PFSK-1 (cell line): ENCODE results near the gene SPEM1.

ENCODE experiments used
- POLR2AphosphoS5 ChIP-seq: IDR thresholded peaks from 2 replicates; pipeline ENCODE4 v1.6.1; 2012; ENCODE audit warnings: low read depth, mild to moderate bottlenecking, control low read depth, low read length, moderate library complexity
- SIN3A ChIP-seq: IDR thresholded peaks from 2 replicates; pipeline ENCODE4 v1.6.1; 2012; ENCODE audit warnings: mild to moderate bottlenecking, low read length, moderate library complexity, borderline replicate concordance; ENCODE audit not compliant: insufficient read depth
- TAF1 ChIP-seq: IDR thresholded peaks from 2 replicates; pipeline ENCODE4 v1.6.1; 2012; ENCODE audit warnings: low read length, control low read depth, borderline replicate concordance; ENCODE audit not compliant: insufficient read depth
- TF ChIP-seq, protein P1 (sequence below), 2 experiments: IDR thresholded peaks; 2 replicates each; pipeline versions ENCODE4 v1.6.1 to v1.8.0; 2011 to 2012; ENCODE audit warnings: low read depth in 2 of 2, low read length in 2 of 2, control low read depth in 1 of 2, inconsistent platforms in 1 of 2, mild to moderate bottlenecking in 1 of 2, moderate library complexity in 1 of 2; ENCODE audit not compliant: insufficient read depth in 1 of 2

DNA sequence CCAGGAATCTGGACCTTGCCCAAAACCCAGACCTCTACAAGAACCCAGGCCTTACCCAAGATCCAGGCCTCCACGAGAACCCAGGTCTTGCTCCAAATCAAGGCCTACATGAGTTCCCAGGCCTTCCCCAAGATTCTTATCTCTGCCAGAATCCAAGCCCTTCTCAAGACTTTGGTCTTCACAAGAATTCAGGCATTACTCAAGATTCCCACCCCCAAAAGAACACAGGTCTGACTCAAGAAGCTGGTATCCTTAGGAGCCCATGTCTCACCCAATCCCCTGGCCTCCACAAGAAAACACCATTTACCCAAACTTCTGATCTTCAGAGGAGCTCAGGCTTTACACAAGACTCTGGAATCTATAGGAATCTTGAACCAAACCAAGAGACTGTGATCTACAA is 11.1 kb downstream of the SPEM1 start:
- TF ChIP-seq POLR2AphosphoS5 (no peak), SIN3A (no peak), TAF1 (no peak)
- TF ChIP-seq, protein P1, sequence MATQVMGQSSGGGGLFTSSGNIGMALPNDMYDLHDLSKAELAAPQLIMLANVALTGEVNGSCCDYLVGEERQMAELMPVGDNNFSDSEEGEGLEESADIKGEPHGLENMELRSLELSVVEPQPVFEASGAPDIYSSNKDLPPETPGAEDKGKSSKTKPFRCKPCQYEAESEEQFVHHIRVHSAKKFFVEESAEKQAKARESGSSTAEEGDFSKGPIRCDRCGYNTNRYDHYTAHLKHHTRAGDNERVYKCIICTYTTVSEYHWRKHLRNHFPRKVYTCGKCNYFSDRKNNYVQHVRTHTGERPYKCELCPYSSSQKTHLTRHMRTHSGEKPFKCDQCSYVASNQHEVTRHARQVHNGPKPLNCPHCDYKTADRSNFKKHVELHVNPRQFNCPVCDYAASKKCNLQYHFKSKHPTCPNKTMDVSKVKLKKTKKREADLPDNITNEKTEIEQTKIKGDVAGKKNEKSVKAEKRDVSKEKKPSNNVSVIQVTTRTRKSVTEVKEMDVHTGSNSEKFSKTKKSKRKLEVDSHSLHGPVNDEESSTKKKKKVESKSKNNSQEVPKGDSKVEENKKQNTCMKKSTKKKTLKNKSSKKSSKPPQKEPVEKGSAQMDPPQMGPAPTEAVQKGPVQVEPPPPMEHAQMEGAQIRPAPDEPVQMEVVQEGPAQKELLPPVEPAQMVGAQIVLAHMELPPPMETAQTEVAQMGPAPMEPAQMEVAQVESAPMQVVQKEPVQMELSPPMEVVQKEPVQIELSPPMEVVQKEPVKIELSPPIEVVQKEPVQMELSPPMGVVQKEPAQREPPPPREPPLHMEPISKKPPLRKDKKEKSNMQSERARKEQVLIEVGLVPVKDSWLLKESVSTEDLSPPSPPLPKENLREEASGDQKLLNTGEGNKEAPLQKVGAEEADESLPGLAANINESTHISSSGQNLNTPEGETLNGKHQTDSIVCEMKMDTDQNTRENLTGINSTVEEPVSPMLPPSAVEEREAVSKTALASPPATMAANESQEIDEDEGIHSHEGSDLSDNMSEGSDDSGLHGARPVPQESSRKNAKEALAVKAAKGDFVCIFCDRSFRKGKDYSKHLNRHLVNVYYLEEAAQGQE (IDR thresholded peaks at IDR 0.05; ENCODE audit: insufficient read depth in 1 of 2, low read depth in 2 of 2, low read length in 2 of 2) = no peak
